ENCODE data around the gene GBP1. TPM values are rescaled to one million over a fixed set of nuclear protein-coding genes. Genes with fewer than 3 reads are reported as not detected.

Gene GBP1
- polyA plus RNA-seq, 1 experiment, result 55.3 TPM

GRCh38 chr1:89070509-89070908, 5.5 kb upstream of the GBP1 start:
- H3K27me3 ChIP-seq (ENCODE audit: control insufficient read depth, insufficient read depth, low read length), result no peaks in the 10 kb centered on the region; the same call in 1 of the 2 replicates
- DNase-seq (ENCODE audit: low read depth), result no peak
- H3K36me3 ChIP-seq (ENCODE audit: control insufficient read depth, insufficient read depth, low read length), result no peaks in the 10 kb centered on the region
- no peak for TF ChIP-seq CTCF (IDR thresholded peaks at IDR 0.05; ENCODE audit: insufficient read depth, low read depth, low read length)
- POLR2A ChIA-PET, result interaction anchor here (0.6 kb wide), 1 partner anchor 49 kb away, joined by 3 read pairs; no protein-coding TSS in a partner anchor
- CTCF ChIA-PET, result interaction anchor here (1.1 kb wide), 1 partner anchor 11 kb away, joined by 3 read pairs; no protein-coding TSS in a partner anchor
- no peak overlapping the region for H3K4me3 ChIP-seq (ENCODE audit: low read depth, low read length)

- Histone ChIP-seq H3K36me3 (ENCODE audit: control insufficient read depth, insufficient read depth, low read length) (no peaks in the 10 kb centered on the region), H3K27me3 (ENCODE audit: control insufficient read depth, insufficient read depth, low read length) (no peaks in the 10 kb centered on the region; the same call in 1 of the 2 replicates), H3K4me3 (ENCODE audit: low read depth, low read length) (0 out of 2 replicates have a peak overlapping the region, but pooled peaks have one; percentile 0)
- ChIA-PET POLR2A (interaction anchor here (0.6 kb wide), 1 partner anchor 48 kb away, joined by 3 read pairs; no protein-coding TSS in a partner anchor), CTCF (no interaction called here)
- TF ChIP-seq CTCF (IDR thresholded peaks at IDR 0.05; ENCODE audit: insufficient read depth, low read depth, low read length), result no peak
- DNase-seq (ENCODE audit: low read depth), result no peak
Measured at GRCh38 chr1:89069951-89070350, 4.9 kb upstream of the GBP1 start.

- ChIA-PET POLR2A (no interaction called here), CTCF (no interaction called here)
- no peaks in the 10 kb centered on the region; the same call in 1 of the 2 replicates for H3K27me3 ChIP-seq (ENCODE audit: control insufficient read depth, insufficient read depth, low read length)
- no peak overlapping the region for H3K4me3 ChIP-seq (ENCODE audit: low read depth, low read length)
- DNase-seq (ENCODE audit: low read depth), result peak; percentile 31
- no peaks in the 10 kb centered on the region for H3K36me3 ChIP-seq (ENCODE audit: control insufficient read depth, insufficient read depth, low read length)
- TF ChIP-seq CTCF (IDR thresholded peaks at IDR 0.05; ENCODE audit: insufficient read depth, low read depth, low read length), result no peak
Measured at GRCh38 chr1:89068291-89068690, 3.3 kb upstream of the GBP1 start.

- ChIA-PET POLR2A (no interaction called here), CTCF (no interaction called here)
- H3K4me3 ChIP-seq (ENCODE audit: low read depth, low read length), result peak overlapping the region; percentile 61
- H3K27me3 ChIP-seq (ENCODE audit: control insufficient read depth, insufficient read depth, low read length), result no peaks in the 10 kb centered on the region
- H3K36me3 ChIP-seq (ENCODE audit: control insufficient read depth, insufficient read depth, low read length), result no peaks in the 10 kb centered on the region
- no peak for TF ChIP-seq CTCF (IDR thresholded peaks at IDR 0.05; ENCODE audit: insufficient read depth, low read depth, low read length)
- DNase-seq (ENCODE audit: low read depth), result no peak
Measured at GRCh38 chr1:89064632-89065031, 376 bp downstream of the GBP1 start.

GRCh38 chr1:89063094-89063493, 1.9 kb downstream of the GBP1 start:
- Histone ChIP-seq H3K36me3 (ENCODE audit: control insufficient read depth, insufficient read depth, low read length) (peaks cover 3% of the 10 kb centered on the region; the same call in 1 of the 2 replicates), H3K27me3 (ENCODE audit: control insufficient read depth, insufficient read depth, low read length) (no peaks in the 10 kb centered on the region), H3K4me3 (ENCODE audit: low read depth, low read length) (no peak overlapping the region; the same call in 1 of the 2 replicates)
- ChIA-PET CTCF (interaction anchor here (1.2 to 1.3 kb wide), 3 partner anchors 15 to 64 kb away, joined by 3 to 5 read pairs (median 3); no protein-coding TSS in a partner anchor), POLR2A (no interaction called here)
- no peak for DNase-seq (ENCODE audit: low read depth)
- no peak for TF ChIP-seq CTCF (IDR thresholded peaks at IDR 0.05; ENCODE audit: insufficient read depth, low read depth, low read length)

Measured in BJ (cell line).